Activated CD4-positive, alpha-beta T cell treated with anti-CD3 and anti-CD28 coated beads, Interleukin-2, amount 50 U/mL, for 1 hour (primary cell): ENCODE measurements around the gene DNAAF3.

Experiments
- DNase-seq: peaks from one replicate; pipeline ENCODE4 v3.0.0-alpha.2; 2020

The DNAAF3 gene

DNA sequence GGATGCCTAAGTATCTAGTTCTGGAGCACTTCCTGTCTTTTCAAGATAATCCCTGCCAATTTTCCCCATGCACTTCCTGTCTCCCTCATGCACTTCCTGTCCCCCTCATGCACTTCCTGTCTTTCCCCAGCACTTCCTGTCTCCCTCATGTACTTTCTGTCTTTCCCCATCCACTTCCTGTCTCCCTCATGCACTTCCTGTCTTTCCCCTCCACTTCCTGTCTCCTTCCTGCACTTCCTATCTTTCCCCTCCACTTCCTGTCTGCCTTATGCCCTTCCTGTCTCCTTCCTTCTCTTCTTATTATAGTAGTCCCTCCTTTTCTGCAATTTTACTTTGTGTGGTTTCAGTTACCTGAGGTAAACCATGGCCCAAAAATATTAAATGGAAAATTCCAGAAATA, 14.4 kb downstream of the DNAAF3 start:
- DNase-seq: no peak

GRCh38 chr19:55149078-55150003, 17.1 kb downstream of the DNAAF3 start, which contains the start of gene TNNT1:
Gene TNNT1 (minus strand): TSS chr19:55149206. CDS start chr19:55147157, 2,049 bp downstream.
- no peak for DNase-seq

DNA sequence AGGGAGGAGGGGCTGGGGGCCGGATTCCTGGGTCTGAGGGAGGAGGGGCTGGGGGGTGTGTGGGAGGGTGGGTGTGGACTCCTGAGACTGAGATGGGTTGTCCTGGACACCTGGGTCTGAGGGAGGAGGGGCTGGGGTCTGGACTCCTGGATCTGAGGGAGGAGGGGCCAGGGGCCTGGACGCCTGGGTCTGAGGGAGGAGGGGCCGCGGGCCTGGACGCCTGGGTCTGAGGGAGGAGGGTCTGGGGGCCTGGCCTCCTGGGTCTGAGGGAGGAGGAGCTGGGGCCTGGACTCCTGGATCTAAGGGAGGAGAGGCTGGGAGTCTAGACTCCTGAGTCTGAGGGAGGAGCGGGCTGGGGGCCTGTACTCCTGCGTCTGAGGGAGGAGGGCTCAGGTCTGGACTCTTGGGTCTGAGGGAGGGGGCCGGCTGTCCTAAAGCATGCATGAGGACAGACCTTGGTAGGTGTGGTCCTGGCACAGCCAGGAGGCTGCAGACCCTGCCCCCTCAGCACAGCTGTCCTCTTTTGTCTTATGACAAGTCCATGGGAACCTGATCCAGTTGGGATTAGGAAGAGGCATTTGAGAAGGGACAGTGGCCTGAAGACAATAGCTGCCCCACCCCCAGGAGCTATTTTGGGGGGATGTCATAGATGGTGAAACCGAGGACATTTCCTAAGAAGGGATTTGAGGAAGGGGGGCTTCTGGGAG, 18.7 kb downstream of the DNAAF3 start:
- no peak for DNase-seq

DNA sequence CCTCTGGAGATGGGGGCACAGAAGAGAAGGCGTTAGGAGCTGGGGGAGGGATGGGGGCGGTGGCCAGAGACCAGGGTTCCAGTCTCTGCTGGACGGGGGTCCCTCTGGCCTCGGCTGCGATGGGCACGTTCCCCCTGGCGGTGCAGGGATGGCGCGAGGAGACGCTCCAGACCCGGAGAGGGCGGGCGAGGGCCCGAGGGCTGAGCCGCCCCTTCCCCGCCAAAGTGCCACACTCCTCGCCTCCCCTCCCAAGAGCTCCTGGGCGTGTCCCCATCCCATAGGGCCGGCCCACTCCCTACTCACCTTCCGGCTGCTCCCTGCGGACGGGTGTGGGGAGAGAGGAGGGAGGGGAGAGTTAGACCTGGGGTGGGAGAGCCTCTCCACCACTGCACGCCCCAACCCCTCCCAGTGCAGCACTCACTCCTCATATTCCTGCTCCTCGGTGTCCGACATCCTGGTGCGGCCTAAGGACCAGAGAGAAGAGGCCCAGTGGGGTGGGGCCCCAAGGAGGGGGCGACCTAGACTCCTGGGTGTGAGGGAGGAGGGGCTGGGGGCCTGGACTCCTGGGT, 19.6 kb downstream of the DNAAF3 start:
- no peak for DNase-seq

DNA sequence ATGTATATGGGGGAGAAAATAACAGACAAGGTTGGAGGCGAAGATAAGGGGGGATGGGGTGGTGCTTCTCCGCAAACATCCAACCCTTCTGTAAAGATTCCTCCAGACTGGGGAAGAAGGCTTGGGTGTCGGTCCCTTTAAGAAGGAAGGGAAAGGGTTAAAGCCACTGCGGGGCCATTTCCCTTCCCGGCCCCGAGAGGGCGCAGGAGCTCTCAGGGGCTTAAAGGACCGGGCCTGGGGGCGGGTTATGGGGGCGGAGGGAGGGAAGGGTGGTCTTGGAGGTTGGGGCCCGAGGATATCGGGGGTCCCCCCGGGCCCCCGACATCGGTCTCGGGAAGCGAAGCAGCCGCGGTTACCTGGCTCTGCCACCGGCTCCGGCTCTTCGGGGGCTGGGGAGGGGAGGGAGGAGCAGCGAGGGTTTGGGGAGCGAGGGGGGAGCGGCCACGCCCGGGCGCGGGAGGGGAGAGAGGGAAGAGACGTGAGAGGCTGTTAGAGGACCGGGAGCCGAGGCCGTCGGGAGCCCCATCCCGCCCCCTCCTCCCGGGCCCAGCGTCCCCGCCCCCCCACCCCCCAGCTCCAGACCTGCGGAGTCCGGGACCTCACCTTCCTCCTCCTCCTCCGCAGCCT, 20.2 kb downstream of the DNAAF3 start:
- DNase-seq: no peak

GRCh38 chr19:55145232-55145631, 21.2 kb downstream of the DNAAF3 start:
- DNase-seq: no peak

DNA sequence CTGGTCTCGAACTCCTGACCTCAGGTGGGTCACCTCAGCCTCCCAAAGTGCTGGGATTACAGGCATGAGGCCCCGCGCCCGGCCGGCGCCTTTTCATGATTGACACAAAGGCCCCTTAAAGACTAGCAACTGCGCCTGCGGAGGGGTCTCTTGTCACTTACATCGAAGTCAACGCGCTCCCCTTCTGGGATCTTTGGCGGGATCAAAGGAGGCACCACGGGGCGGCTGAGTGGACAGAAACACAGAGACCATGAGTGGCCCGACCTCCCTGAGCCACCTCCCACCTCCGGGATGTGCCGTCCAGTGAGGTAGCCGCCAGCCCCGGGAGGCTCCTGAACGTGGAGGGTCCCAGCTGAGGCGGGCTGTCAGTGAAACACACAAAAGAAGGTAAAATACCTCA, 24.7 kb downstream of the DNAAF3 start:
- DNase-seq: no peak

GRCh38 chr19:55137915-55138314, 28.5 kb downstream of the DNAAF3 start:
- no peak for DNase-seq

- no peak for DNase-seq
Observed at GRCh38 chr19:55136399-55137102, 29.9 kb downstream of the DNAAF3 start.

DNA sequence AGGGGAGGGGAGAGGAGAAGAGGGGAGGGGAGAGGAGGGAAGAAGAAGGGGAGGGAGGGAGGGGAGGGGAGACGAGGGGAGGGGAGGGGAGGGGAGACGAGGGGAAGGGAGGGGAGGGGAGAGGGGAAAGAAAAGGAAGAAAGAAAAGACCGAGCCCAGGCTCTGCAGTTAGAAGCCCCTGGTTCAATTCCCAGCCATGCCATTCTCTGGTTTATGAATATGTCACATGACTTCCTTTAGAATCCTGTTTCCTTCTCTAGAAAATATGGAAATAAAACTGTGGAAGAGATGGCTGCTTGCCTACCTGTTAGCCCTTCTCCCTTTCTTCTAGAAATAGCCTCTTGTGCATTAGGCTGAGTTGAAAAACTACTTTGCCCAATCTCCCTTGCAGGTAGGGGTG, 31.7 kb downstream of the DNAAF3 start:
- DNase-seq: no peak

DNA sequence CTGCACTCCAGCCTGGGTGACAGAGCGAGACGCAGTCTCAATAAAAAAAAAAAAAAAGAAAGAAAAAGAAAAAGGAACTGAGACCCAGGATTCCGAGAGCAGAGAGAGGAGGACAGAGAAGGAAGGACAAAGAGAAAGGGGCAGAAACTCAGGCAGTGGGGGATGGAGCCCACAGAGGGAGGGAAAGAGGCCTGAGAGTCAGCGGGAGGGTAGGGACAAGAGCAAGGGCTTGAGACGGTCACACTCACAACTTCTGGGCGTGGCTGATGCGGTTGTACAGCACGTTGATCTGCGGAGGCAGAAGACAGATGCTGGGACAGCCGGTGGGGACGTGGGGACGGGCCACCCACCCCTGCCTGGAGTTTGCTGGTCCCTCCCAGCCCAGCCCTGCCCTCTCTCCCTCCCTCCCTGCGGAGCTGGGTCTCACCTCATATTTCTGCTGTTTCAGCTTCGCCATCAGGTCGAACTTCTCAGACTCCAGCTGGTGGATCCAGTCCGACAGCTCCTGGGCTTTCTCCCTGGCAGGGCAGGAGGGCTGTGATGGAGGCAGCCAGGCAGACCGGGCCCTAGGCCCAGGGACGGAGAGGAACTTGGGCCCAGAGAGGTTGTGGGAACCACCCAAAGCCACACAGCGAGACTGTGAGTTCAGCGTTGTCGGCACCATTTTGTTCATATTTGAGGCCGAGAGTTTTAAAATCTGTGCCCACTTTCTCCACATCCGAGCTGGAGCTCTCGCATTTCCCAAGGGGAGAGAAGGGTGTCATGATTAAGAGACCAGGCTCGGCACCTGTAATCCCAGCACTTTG, 32.6 kb downstream of the DNAAF3 start:
- no peak for DNase-seq

- no peak for DNase-seq
Observed at GRCh38 chr19:55132453-55133129, 33.8 kb downstream of the DNAAF3 start.

DNA sequence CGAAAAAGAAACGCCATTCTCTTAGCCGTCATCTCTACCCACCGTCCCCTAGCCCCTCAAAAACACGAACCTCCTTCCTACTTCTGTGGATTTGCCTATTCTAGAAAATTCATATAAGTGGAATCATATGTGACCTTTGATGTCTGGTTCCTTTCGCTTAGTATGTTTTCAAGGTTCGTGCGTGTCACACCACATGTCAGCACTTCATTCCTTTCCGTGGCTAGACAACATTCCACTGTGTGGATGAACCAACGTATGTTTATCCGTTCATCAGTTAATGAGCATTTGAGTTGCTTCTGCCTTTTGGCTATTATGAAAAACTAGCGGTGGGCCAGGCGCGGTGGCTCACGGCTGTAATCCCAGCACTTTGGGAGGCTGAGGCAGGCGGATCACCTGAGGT, 35.0 kb downstream of the DNAAF3 start:
- DNase-seq: no peak

- no peak for DNase-seq
Observed at GRCh38 chr19:55119053-55119452, 47.4 kb downstream of the DNAAF3 start.

- no peak for DNase-seq
Observed at GRCh38 chr19:55118401-55118991, 47.9 kb downstream of the DNAAF3 start.

DNA sequence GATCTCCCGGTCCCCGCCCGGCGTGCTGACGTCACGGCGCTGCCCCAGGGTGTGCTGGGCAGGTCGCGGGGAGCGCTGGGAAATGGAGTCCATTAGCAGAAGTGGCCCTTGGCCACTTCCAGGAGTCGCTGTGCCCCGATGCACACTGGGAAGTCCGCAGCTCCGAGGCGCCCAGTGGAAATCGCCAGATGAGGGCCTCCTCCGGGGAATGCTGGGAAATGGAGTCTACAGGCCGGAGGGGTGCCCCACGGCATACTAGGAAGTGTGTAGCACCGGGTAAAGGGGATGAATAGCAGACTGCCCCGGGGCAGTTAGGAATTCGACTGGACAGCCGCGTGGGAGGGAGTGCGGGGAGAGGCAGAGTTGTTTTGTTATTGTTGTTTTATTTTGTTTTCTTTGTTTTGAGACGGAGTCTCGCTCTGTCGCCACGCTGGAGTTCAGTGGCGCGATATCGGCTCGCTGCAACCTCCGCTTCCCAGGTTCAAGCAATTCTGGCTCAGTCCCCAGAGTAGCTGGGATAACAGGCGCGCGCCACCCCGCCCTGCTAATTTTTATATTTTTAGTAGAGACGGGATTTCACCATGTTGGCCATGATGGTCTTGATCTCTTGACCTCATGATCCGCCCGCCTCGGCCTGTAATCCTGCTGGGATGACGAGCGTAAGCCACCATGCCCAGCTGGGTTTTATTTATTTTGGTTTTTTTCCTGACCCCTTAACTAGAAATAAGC, 48.6 kb downstream of the DNAAF3 start:
- DNase-seq: peak; percentile 95

- no peak for DNase-seq
Observed at GRCh38 chr19:55116859-55117662, 49.4 kb downstream of the DNAAF3 start, which contains the start of gene PPP1R12C. Gene PPP1R12C (minus strand): TSS chr19:55117637. CDS start chr19:55117543, 94 bp downstream.

DNA sequence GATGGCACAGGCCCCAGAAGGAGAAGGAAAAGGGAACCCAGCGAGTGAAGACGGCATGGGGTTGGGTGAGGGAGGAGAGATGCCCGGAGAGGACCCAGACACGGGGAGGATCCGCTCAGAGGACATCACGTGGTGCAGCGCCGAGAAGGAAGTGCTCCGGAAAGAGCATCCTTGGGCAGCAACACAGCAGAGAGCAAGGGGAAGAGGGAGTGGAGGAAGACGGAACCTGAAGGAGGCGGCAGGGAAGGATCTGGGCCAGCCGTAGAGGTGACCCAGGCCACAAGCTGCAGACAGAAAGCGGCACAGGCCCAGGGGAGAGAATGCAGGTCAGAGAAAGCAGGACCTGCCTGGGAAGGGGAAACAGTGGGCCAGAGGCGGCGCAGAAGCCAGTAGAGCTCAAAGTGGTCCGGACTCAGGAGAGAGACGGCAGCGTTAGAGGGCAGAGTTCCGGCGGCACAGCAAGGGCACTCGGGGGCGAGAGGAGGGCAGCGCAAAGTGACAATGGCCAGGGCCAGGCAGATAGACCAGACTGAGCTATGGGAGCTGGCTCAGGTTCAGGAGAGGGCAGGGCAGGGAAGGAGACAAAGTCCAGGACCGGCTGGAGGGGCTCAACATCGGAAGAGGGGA, 50.1 kb downstream of the DNAAF3 start:
- DNase-seq: peak; percentile 40
